HG03558 (cell line): Measurements from ENCODE around the gene GAREM1.
"Not testable (repeated sequence)": the region's sequence is repeated elsewhere in the genome, so short reads cannot be mapped to it uniquely, and the experiment has no call there.

Experiments
- ATAC-seq: cut with Tn5 transposase; IDR thresholded peaks from one replicate; pipeline ENCODE4 v1.9.1; 2021; ENCODE audit warnings: moderate number of reproducible peaks; ENCODE audit not compliant: unreplicated experiment; ENCODE audit errors: extremely low read depth

Gene GAREM1

DNA sequence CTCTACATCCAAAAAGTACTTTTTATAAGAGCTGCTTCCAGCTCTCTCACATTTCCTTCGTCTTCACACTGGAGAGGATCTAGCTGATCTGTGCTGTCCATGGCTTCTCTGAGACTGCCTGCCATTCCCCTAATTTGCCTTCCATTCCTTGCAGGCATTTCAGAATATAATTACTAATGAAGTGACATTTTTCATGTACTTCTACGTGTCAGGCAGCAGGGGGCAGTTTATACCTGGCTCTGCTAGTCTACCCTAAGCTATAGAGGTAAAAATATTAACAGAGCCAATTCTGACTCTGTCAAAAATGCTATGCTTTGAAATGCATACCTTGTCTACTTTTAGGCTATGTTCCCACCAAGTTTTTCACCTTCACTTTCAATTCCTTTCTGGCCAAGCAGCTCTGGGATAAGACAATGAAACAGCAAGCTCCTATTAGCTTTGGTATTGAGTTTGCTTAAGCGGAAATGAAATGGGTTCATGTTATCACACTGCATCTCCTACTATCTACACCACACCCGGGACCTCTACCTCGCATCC lies 198.9 kb downstream of the GAREM1 start:
- no peak for ATAC-seq

DNA sequence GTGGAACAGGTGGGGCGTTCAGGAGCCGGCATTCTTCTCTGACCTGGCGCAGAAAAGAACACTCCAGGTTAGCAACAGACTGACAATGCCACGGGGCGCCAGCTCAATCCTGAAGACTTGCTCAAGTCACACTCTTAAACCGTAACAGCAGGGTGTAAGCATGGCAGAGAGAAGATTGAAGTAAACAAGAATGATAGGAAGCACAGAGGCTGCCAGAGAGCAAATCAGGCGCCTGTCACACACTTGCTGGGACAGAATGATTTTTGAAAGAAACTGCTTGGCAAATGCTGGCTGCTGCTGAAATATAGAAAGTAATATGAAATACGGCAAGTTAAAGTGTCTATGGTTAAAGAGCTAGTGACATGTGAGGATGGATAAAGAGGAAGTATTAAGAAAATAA lies 200.3 kb downstream of the GAREM1 start:
- ATAC-seq = no peak

DNA sequence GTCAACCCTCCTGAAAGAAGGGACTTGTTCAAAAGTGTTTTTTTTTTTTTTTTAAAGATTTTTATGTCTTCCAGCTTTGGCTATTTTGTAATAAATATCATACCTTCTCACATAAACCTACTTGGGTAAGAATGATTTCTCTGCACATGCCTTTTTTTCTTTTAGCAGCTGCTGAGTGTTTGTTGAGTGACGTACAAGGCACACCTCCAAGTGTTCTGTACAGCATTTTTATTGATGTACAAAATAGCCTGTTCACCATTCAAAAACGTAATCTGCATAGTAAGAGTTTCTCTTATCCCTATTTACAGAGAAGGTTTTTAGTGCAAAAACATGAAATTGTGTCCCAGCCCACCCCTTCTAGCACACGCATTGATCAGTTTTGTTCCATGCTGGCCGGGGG lies 203.2 kb downstream of the GAREM1 start:
- no peak for ATAC-seq

DNA sequence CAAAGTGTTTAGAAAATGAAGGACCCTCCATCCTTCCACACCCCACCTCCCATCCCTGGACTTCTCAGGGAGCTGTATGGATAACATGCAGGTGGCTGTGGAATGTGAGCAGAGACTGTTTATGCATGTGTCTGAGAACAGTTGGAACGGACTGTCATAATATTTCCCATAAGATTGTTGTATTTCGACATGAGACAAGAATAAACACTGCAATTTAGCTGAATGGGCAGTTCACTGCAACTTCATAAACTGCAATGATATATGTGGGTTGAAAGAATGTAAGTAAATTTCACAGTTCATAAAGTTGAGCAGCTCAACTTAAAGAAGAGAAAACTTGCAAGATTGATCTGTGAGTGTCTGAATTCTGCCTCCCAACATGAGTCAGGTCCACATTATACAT lies 206.3 kb downstream of the GAREM1 start:
- ATAC-seq = no peak

DNA sequence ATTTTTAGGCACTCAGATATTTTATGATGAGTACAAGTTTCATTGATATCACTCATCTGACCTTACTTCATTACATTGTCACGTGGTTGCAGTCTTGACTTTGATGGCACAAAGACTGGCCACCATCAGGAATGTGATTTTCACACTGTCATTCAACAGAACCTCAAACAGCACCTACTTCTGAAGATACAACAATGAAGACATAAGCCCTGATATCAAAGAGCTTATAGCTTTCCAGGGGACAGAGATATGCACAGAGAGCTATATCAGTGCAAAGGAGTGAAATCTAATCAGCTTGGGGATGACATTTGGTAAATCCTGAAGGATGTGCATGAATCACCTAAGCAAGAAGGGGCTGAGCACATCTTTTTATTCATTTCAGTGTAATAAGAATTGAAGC lies 208.6 kb downstream of the GAREM1 start:
- ATAC-seq = no peak

- no peak for ATAC-seq
Measured at GRCh38 chr18:32261003-32261402, 209.7 kb downstream of the GAREM1 start.

DNA sequence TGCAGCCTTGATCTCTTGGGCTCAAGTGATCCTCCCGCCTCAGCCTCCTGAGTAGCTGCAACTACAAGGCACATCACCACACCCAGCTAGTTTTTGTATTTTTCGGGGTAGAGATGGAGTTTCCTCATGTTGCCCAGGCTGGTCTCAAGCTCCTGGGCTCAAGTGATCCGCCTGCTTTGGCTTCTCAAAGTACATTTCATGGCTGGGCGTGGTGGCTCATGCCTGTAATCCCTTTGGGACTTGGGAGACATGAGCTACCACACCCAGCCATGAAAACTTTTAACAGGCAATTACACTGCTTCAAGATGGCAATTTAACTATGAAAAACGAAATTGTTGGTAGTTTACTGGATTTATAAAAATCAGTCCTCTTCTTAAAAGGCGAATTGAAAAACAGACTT lies 211.1 kb downstream of the GAREM1 start:
- no peak for ATAC-seq

DNA sequence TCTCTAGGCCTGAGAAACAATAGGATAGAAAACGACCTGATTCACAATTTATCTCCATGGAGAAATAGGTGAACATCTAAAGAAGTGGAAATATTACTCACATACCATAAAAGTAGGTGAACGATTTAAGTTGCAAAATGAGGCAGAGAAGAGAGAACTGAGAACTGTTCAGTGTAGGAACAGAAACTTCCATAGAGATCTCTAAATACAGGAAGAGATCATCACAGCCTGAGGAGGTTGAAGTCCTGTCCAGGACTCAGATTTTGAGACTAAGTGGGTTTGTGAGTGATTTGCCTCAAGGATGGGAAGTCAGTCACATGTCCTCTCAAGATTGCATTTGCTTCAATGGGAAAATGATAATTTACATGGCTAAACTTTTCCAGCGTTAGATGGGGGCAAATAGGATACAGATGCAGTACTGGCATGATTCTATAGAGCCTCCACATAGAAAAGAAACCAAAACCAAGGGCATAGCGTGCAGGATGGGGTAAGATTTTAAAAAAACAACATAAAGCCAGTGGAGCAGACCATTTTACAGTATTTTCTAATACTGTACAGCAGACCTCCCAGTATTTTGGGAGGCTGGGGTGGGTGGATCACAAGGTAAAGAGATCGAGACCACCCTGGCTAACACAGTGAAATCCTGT lies 212.0 kb downstream of the GAREM1 start:
- ATAC-seq = no peak

DNA sequence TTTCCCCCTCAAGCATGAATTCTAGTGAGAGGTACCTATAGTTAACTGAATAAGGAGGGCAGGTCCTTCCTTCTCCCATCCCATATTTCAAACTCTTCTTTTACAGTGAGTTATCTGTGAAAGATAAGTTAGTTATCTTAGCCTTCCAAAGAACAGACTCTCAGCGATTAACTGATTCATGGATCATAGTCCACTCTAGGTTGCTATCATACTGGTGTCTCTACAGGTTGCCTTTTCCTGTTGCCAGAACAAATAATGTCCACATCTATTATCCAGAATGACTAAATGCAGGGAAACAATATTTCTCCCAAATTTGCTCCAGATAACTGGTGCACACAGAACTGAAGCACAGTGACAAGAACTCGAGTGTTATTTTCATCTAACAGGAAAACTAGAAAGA lies 212.5 kb downstream of the GAREM1 start:
- no peak for ATAC-seq

DNA sequence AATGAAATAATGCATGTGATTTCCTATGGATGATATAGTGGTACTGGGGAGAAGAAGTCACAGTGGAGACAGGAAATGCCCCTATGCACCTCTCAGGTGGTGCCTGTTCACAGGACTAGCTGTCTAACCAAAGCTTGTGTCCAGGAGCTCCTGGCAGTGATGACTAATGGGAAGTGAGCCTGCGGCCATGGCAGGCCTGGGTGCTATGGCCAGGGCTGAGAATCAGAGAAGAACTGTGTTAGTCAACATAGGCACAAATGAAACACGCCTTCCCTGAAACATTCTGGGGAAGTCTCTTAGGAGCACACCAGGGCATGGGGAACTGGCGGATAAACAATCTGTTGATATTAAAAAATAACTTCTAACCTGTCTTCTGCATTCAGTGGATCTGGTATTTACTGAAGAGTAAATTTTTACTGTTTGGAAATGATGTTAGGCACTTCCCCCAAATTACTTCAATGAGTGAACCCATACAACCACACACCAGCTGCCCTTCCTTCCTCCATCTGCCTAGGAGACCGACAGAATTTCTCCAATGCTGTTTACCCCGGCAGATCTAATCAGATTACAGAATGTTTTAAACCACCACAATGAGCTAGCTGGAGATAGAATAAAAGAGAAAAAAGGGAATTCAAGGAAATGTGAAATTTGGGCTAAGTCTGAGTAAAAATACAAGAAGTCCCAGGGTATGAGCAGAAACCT lies 213.4 kb downstream of the GAREM1 start:
- ATAC-seq = no peak

GRCh38 chr18:32255570-32255969 lies 215.1 kb downstream of the GAREM1 start:
- no peak for ATAC-seq

- ATAC-seq = no peak
Measured at GRCh38 chr18:32252141-32252860, 218.4 kb downstream of the GAREM1 start.

DNA sequence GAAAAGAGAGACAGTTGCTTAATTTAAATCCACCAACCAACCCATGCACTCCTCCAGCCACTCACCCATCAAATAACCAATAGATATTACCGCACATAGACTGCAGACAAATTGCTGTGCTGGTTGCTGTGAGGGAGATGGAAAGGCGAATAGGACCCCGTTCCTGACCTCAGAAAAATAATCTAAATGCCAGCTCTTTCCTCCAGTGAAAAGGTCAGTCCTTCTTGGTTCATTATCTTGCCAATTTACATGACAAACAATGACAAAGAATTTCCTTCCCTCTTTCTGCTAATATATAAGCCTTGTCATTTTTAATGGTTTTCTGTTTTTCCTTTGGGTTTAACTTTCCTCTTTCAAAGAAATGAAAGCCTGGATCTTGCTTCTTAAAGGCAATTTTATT lies 219.2 kb downstream of the GAREM1 start:
- no peak for ATAC-seq

DNA sequence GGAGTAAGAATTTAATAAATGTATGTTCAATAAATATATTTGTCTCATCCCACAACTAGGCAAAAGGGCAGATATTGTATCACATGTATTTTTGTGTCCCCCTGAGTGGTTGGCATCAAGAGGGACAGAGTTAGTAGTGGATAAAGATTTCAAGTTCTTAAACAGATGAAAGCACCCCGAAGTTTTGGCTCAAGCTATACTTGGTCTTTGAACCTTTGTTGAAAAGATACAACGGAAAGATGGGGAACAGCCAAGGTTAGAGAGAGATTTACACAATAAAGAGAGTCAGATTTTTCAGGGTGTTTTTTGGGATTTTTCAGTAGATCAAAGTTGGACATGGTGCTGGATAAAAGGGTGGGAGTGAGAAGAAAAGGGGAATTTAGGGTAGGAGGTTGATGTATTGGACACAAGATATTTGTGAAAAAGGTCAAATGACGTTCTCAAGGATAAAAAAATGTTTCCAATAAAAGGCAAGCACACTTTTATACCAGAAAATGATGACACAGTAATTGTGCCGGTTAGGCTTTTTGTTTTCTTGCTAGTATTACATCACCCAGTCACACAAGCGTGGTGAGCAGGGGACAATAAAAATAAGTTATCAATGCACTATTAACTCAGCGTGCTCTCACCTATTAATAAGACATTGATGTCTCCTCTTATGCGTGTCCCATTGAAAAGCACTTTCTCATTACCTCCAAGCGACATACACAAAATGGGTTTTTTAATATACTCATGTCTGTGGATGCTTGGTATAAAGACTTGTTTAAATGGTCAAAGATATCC lies 221.3 kb downstream of the GAREM1 start:
- no peak for ATAC-seq

DNA sequence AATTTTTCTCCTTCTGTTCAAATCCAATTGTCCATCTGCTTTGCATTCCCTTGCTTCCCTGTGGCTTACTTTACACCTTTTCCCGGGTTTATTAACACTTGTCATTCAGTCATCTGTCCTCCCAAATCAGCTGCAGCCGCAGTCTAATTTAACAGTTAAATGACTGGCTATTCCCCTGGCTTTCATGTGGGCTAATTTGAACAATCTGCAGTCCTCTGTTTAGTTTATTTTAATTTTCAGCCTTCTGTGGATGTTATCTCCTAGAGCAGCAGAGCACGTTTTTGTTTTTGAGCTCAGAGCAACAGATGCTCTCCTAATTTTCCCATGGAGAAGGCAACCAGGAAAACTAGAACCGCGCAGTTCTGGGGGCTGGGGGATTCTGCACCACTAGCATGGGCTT lies 225.8 kb downstream of the GAREM1 start:
- ATAC-seq = no peak

DNA sequence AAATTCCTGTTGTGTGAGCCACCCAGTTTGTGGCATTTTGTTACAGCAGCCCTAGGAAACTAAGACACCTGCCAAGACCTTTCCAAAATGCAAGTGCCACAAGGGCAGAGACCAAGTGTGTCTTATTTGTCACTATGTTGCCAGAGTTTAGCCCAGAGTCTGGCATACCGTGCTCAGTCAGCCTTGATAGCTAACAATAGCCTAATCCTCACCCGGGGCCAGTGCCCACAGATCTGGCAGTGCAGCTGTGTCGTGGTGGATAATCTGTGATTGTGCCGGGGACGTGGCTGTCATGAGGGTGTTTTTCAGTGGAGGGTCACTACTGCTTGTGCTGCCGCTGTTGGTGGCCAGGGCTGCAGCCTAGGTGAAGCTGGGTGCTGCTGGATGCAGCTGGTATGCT lies 227.3 kb downstream of the GAREM1 start:
- ATAC-seq = no peak

DNA sequence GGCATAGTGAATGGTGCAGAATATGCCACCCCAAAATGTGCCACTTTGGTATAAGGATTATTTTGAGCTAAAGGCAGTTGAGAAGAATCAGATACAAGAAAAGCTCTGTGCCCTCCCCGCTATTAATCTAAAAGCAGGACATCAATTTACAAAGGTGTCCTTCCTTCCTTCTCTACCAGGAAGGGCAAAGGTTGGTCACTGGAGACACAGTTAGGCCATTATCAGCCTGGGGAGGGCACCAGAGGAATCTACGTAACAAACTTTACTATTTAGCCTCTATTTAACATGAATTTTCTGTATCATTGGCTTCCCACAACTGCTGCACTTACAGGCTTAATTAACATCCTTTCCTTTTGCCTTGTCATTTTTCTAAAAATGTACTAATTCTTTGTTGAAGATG lies 228.3 kb downstream of the GAREM1 start:
- no peak for ATAC-seq

DNA sequence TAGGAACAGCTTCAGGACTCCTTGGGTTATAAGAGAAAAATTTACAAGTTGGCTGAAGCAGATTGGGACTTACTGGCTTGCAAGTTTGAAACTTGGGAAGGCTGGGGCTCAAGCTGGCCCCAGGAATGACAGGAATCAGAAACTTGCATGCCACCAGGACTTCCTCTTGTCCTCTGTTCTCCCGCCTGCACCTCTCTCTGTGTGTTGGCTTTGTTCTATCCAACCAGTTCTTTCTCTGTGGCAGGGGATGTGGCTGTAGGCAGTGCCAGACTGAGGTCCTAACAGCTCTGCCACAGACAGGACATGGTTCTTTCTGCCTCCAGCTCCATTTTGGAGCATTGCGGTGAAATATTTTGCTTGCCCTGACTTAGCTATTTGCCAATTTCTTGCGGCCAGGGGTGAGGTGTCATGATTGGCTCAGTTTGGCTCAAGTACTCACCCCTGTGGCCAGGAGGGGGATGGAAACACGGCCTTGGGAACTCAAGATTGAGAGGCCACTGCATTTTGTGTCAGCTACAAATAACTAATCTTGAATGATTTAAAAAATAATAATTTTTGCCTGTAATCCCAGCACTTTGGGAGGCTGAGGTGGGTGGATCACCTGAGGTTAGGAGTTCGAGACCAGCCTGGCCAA lies 231.9 kb downstream of the GAREM1 start:
- no peak for ATAC-seq

- ATAC-seq = no peak
Measured at GRCh38 chr18:32237049-32237448, 233.6 kb downstream of the GAREM1 start.

GRCh38 chr18:32233348-32233747 lies 237.3 kb downstream of the GAREM1 start:
- ATAC-seq = not testable (repeated sequence)
